Effector CD8-positive, alpha-beta T cell (primary cell): Measurements from ENCODE around the gene UBA6.
"Not testable (repeated sequence)": the region's sequence is repeated elsewhere in the genome, so short reads cannot be mapped to it uniquely, and the experiment has no call there.

ENCODE experiments used
- DNase-seq: peaks from one replicate; lab custom pipeline; 2025; lab: John Stamatoyannopoulos, UW

Gene UBA6

GRCh38 chr4:67660418-67660817, 40.5 kb downstream of the UBA6 start:
- DNase-seq, result no peak

- DNase-seq, result no peak
Observed at GRCh38 chr4:67659065-67659464, 41.9 kb downstream of the UBA6 start.

GRCh38 chr4:67658302-67658701, 42.7 kb downstream of the UBA6 start:
- DNase-seq, result no peak

- DNase-seq, result no peak
Observed at GRCh38 chr4:67651536-67651935, 49.4 kb downstream of the UBA6 start.

- DNase-seq, result no peak
Observed at GRCh38 chr4:67638136-67638535, 62.8 kb downstream of the UBA6 start.

GRCh38 chr4:67636978-67637377, 64.0 kb downstream of the UBA6 start:
- DNase-seq, result not testable (repeated sequence)

GRCh38 chr4:67635331-67635730, 65.6 kb downstream of the UBA6 start:
- DNase-seq, result no peak

- no peak for DNase-seq
Observed at GRCh38 chr4:67634741-67635140, 66.2 kb downstream of the UBA6 start.

GRCh38 chr4:67632492-67632891, 68.5 kb downstream of the UBA6 start:
- no peak for DNase-seq

- DNase-seq, result no peak
Observed at GRCh38 chr4:67624939-67625338, 76.0 kb downstream of the UBA6 start.

GRCh38 chr4:67616478-67616877, 84.5 kb downstream of the UBA6 start:
- DNase-seq, result no peak

GRCh38 chr4:67615119-67615518, 85.8 kb downstream of the UBA6 start:
- no peak for DNase-seq

- DNase-seq, result no peak
Observed at GRCh38 chr4:67614186-67614585, 86.8 kb downstream of the UBA6 start.

- DNase-seq, result no peak
Observed at GRCh38 chr4:67608027-67608426, 92.9 kb downstream of the UBA6 start.

GRCh38 chr4:67604749-67605148, 96.2 kb downstream of the UBA6 start:
- DNase-seq, result no peak

- DNase-seq, result no peak
Observed at GRCh38 chr4:67604029-67604381, 97.0 kb downstream of the UBA6 start.

- DNase-seq, result no peak
Observed at GRCh38 chr4:67603310-67604028, 97.5 kb downstream of the UBA6 start.

- DNase-seq, result no peak
Observed at GRCh38 chr4:67593741-67594175, 107.2 kb downstream of the UBA6 start.

GRCh38 chr4:67587156-67587555, 113.8 kb downstream of the UBA6 start:
- DNase-seq, result no peak

GRCh38 chr4:67584496-67584895, 116.5 kb downstream of the UBA6 start:
- no peak for DNase-seq

- DNase-seq, result no peak
Observed at GRCh38 chr4:67581913-67582312, 119.0 kb downstream of the UBA6 start.

- no peak for DNase-seq
Observed at GRCh38 chr4:67581208-67581857, 119.6 kb downstream of the UBA6 start.

- no peak for DNase-seq
Observed at GRCh38 chr4:67580577-67580976, 120.4 kb downstream of the UBA6 start.

- no peak for DNase-seq
Observed at GRCh38 chr4:67576538-67576937, 124.4 kb downstream of the UBA6 start.
